Midbrain (tissue), 1 donor: ENCODE data around the gene POTEC.
"Not testable (repeated sequence)": the region's sequence is repeated elsewhere in the genome, so short reads cannot be mapped to it uniquely, and the experiment has no call there.

ENCODE experiments used
- DNase-seq: peaks from one replicate; lab custom pipeline; 2025; lab: John Stamatoyannopoulos, UW

POTEC gene

DNA sequence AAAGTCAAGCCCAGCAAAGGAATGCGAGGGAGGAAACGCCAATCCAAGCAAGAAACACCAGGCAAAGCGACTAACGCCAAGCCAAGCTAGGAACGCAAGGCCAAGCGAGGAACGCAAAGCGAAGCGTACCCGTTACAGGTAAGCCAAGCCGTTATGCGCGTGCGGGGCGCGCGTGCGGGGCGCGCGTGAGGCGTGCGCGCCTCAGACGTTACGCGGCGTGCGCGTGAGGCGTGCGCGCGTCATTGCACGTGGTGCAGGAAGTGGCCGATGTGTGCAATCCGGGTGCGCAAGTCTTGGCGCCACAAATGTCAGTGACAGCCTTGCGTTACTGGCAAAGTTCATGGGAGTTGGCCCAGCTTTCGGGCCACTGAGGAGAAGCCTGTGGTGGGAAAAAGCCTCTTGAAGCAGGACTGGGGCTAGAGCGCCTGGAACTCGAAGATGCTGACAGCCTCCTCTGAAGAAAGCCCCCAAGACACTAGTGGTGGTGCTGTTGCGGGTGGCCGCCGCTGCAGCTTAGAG is at the start of gene POTEC:
TSS of gene POTEC (minus strand) at position 155 of the 519 bp plus-strand sequence. CDS start 454 bp downstream, outside the sequence.
- not testable (repeated sequence) for DNase-seq

- DNase-seq: no peak
These were observed 34.6 kb upstream of the POTEC start for GRCh38 chr18:14577971-14578370.

DNA sequence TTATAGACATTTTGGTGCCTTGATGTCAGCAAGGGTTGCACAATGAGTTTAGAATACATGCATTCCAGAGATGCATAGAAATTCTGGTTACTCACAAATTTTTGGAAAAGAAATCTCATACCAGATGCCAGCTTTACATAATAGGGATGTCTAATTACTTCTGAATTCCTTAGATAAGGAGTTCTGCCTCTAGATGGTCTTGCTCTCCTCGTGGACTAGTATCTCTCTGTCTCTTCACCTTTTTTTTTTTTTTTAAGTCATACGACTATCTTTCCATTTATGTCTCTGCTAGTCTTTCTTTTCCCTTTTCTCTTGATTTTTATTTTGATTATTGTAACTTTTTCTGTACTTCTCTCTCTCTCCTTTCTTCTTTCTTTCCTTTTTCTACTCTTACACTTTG is 16.1 kb upstream of the POTEC start:
- DNase-seq: not testable (repeated sequence)

DNA sequence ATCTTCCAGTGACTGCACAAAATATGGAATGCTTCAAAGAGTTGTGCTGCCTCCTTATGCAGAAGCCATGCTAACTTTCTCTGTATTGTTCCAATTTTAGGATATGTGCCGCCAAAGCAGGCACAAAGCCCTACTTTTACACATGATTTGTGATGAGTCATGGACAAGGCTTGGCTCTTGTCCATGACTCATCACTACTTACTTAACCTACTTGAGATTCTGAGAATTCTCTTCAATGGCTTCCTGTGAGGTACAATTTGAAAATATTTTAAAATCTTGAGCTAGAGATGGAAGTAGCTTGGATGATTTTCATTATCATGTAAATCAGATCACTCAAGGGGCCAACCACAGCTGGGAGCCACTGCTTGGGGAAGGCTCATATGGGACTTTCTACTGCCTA is 11.7 kb downstream of the POTEC start:
- not testable (repeated sequence) for DNase-seq

GRCh38 chr18:14510707-14511106 is 32.7 kb downstream of the POTEC start:
- not testable (repeated sequence) for DNase-seq

DNA sequence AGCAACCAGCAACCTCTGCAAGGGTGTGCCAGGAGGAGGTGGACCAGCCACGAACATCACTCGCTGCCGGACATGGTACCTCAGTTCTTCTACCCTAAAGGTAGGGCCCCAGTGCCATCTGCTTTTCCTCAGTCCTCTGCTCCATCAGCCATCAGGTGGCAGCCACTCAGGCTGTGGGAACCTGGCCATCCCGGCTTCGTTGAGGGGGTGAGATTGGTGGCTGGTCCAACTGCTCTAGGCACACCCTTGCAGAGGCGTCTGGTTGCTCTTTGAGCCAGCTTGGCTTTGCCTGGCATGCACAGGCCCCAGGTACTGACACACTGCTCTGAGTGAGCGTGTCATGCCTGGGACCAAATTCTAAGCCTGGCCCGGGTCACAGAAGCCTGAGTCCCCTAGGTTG is 39.7 kb downstream of the POTEC start:
- DNase-seq: not testable (repeated sequence)

- DNase-seq: not testable (repeated sequence)
These were observed 41.5 kb downstream of the POTEC start for GRCh38 chr18:14501894-14502293.

- DNase-seq: not testable (repeated sequence)
These were observed 54.0 kb downstream of the POTEC start for GRCh38 chr18:14489256-14490014.

- DNase-seq: not testable (repeated sequence)
These were observed 54.6 kb downstream of the POTEC start for GRCh38 chr18:14488789-14489188.

DNA sequence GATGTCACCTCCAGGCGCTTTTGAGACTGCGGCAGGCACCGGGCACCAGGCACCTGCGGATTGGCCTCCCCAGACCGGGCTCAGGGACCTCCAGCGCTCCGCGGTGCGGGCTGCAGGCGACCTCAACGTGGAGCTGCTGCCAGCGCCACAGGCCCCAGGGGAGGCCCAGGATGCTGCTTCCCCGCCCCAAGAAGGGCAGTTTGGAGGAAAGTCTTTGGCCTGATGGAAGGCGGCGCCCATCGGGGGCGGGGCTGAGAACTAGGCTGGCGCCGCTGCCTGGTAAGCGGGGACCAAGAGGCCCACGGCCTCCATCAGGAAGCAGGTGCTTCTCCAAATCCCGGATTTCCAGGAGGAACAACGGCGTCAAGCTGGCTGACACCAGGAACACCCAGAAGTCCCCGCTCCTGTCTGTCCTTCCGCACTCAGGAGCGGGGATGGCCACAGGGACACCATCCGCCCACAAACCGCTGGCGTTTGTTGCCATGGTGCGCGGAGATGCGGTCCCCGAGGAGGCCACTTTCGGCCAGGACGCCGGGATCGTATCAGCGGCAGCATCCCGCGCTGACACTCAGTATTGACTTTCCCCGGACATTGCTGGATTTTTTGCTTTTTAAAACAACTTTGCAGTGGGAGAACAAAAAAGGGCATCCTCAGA is 56.3 kb downstream of the POTEC start:
- DNase-seq: not testable (repeated sequence)

- DNase-seq: not testable (repeated sequence)
These were observed 64.3 kb downstream of the POTEC start for GRCh38 chr18:14479076-14479475.

- DNase-seq: not testable (repeated sequence)
These were observed 67.9 kb downstream of the POTEC start for GRCh38 chr18:14475520-14475919.

DNA sequence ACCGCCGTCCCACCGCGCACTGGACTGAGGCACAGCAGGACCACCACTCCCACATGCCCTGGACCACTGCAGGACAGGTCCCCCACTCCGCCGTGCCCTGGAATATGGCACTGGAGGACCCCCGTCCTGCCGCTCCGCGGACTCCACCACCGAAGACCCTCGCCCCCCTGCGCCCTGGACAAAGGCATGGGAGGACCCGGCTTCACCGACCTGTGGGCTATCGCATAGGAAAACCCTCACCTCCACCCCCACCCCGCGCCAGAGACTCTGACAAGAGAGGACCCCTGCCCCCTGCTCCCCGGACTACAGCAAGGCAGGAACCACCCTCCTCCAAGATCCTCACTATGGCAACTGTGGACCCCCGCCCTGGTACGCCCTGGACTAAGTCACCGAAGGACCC is 68.6 kb downstream of the POTEC start:
- DNase-seq: not testable (repeated sequence)

DNA sequence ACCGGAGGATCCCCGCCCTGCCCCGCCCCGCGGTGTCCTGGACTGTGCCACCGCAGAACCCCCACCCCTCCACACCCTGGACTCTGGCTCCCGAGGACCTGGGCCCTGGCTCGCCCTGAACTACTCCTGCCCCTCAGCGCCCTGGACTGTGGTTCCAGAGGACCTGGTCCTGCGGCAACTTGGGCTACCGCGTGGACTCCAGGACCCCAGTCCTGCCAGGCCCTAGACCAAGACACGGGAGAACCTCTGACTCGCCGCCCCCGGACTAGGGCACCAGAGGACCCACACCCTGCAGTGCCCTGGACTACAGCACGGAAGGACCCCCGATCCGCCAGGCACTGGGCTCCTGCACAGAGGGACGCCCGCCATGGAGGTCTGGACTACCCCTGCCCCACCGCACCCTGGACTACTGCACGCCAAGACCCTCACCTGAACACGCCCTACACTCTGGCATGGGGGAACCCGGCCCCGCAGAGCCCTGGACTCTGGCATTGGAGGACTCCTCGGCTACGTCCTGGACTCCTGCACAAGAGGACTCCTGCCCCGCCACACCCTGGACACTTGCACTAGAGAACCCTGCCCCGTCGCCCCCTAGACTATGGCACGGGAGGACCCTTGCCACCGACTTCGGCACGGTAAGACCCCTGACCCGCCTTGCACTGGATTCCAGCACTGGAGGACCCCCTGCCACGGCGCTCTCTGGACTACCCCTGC is 69.2 kb downstream of the POTEC start:
- not testable (repeated sequence) for DNase-seq

- not testable (repeated sequence) for DNase-seq
These were observed 70.0 kb downstream of the POTEC start for GRCh38 chr18:14473250-14474006.

GRCh38 chr18:14471286-14471685 is 72.1 kb downstream of the POTEC start:
- not testable (repeated sequence) for DNase-seq

DNA sequence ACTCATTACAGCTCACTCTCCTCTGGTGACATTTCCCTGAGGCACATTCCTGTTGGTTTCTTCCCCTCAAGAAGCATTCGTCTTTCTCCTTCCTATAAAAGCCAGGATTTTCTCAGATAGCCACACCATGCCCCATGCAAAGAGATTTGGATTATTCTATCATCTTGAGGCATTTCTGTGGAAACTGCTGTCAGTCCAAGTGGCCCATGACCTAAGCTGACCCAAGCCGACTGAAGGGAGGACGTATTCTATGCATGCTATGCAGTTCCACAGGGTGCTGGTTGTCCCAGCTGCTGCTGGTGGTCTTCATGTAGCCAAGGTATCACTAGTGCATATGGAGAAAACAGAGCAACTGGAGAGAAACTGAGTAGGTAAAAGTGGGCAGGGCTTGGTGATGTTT is 73.0 kb downstream of the POTEC start:
- DNase-seq: not testable (repeated sequence)

DNA sequence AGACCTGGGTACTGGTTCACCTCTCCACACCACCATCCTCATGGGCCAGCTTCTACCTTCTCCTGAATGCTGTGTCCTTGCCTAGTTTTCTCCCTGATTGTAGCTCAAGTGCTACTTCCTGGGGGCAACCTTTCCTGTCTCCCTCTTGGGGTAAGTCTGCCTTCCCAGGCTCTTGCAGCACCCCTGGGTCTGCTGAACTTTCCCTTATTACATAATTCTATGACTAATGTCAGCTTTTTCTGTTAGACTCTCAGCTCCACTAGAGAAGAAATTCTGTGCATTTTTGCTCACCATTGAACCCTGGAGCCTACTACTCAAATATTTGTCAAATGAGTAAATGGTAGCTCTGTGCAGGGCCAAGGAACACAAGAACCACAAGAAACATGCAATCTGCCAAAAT is 73.4 kb downstream of the POTEC start:
- not testable (repeated sequence) for DNase-seq

DNA sequence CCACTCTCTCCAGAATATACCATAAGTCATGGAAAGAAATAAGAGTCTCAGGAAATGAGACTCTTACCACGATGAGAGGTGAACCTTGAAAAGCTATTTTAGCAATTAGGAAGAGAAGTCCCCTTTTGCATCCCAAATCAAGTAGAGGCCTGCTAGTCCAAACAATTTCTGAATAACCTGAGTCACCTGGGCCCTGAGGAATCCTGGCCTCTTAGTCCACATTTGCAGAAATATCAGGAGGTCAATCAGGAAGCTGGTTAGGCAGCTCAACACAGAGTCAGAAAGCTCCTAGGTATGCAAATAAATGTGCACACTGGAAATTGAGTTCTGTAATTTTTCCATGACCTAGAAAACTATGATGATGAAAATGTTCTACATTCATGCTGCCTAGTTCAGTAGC is 77.4 kb downstream of the POTEC start:
- DNase-seq: not testable (repeated sequence)
